HG03280 (cell line): Measurements from ENCODE around the gene ORC2.

Source experiments
- ATAC-seq: cut with Tn5 transposase; IDR thresholded peaks from one replicate; pipeline ENCODE4 v1.9.1; 2021; ENCODE audit warnings: mild to moderate bottlenecking, moderate library complexity; ENCODE audit not compliant: unreplicated experiment

ORC2 gene

DNA sequence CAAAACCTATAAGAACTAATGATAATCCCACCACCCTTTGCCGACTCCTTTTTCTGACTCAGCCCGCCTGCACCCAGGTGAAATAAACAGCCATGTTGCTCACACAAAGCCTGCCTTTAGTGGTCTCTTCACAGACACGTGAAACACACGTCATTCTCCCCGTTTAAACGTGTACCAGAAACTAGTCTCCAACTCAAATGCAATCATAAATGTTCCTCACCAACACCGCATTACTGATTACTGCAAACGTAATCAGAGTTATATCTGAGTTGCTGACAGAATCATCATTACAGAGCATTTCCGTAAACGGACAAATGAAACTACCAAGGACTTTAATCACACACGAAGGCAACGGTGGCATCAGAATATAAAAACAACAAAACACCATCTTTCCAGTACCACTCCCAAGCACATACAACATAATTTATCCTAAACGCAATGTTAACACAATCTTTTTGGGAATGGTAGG, 100.9 kb downstream of the ORC2 start:
- ATAC-seq, result peak; percentile 23

DNA sequence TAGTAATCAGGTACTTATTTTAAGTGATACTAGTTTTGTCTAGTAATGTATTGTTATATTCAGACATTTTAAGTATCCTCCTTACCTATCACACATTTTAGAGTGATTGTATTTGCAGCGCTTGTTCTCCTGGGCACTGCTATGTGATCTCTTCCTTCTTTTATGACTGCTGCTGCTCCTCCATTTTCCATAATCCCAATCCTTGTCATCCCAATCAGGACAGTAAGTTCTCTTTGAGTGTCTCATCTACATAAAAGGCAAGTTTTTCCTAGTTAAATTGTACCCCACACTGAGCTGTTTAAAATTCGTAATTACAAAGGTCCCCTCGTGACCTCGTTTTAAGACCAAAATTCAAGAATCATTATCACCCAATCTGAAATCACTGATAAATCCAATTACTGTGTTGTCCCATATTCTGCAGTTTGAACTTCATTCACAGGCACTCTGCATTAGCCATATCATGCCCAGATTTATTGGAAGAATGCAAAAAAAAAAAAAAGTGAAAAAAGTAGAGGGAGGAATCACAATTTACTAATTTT, 101.8 kb downstream of the ORC2 start:
- ATAC-seq, result no peak

DNA sequence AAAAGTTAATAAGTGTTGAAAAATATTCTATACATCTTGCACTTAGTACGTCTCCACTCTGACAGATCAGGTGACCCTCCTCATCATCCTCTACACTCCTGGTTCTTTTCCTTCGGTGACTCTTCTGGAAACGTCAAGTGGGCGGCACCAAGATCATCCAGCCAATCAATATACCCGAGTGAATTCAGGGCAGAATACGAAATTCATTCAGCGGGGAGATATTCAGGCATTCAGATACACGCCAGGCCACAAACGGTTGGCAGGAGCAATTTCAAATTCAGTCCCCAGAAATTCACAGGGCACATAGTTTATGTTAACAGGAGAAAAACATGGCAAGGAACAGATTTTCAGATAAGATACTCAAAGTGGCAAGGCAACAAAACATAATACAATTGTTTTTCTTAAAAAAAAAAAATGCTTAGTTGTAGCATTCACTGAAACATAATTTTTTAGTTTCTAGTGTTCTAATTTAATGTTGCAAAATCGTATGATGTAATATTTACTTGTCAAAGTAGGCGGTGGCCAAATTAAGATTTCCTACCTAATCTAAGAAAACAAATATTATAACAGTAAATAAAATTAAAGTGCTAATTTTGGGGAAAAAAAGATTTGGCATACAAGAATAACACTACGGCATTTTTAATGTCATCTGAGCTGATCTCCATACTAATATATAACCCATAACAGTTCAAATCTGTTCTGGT, 103.2 kb downstream of the ORC2 start:
- ATAC-seq, result no peak
